Pancreas (tissue), 10 donors: ENCODE data around the gene NAA10. TPM values are rescaled to one million over a fixed set of nuclear protein-coding genes. Genes with fewer than 3 reads are reported as not detected.
A peak's percentile ranks its signal among the peaks of the same experiment; 100 is the strongest.

Source experiments
- ATAC-seq, 4 donors: fragments of 200-7000 bp; cut with Tn5 transposase; one replicate each; pipeline versions ENCODE4 v1.8.0 to v1.9.1; 2020; ENCODE audit warnings: mild to moderate bottlenecking in 4 of 4, moderate library complexity in 4 of 4
- DNase-seq, 6 donors: peaks; one replicate each; pipeline ENCODE4 v3.0.0-alpha.2; 2020
- FAIRE-seq: peaks from 2 replicates; lab custom pipeline; 2012; peaks lifted over from hg19 to GRCh38; lab: Jason Lieb, UNC
- H3K27ac ChIP-seq, 4 donors: fragments of 200-600 bp; sonication (generic); 1 replicate in 3 of 4; 2 replicates in 1 of 4; pipeline versions ENCODE4 v1.5.0 to v1.8.0; 2020
- H3K27me3 ChIP-seq, 4 donors: fragments of 200-600 bp; one replicate each; pipeline ENCODE4 v1.8.0; 2021
- H3K36me3 ChIP-seq, 3 donors: fragments of 200-600 bp; sonication (generic) in 1 of 3; one replicate each; pipeline versions ENCODE4 v1.5.0 to v1.8.0; 2020 to 2021
- H3K4me1 ChIP-seq, 3 donors: fragments of 200-600 bp; one replicate each; pipeline ENCODE4 v1.8.0; 2021
- H3K4me3 ChIP-seq, 4 donors: fragments of 200-600 bp; sonication (generic) in 2 of 4; one replicate each; pipeline versions ENCODE4 v1.5.0 to v1.8.0; 2020 to 2021
- H3K9me3 ChIP-seq, 4 donors: fragments of 200-600 bp; one replicate each; pipeline ENCODE4 v1.8.0; 2021
- WGBS, 2 donors: extraction: QIAGEN DNeasy Blood & Tissue Kit; methylation state at CpG; one replicate each; pipeline ENCODE4 v1.1.7; 2013; 5-methylcytosine and 5-hydroxymethylcytosine counted together
- intact Hi-C, 3 donors: fragments of 100-400 bp; cut with DNase I; formaldehyde crosslinking; loops; one replicate each; pipeline versions ENCODE4 v1.11.1 to v1.14.2; 2022
- microRNA-seq, 2 donors: library from miRNA; unstranded; fragments of <30 nt; microRNA quantifications; one replicate each; pipeline versions ENCODE4 to v1.1.0, GENCODE V29; 2019 to 2020
- polyA plus RNA-seq, 2 donors: library from polyadenylated mRNA; stranded (reverse); fragments of 200-250 nt; gene quantifications; one replicate each; pipeline ENCODE4 v1.2.3, GENCODE V29; 2013
- total RNA-seq, 6 donors: library from RNA; stranded (reverse); fragmentation: NEBNext Ultra II Directional in 4 of 6; extraction: Animal tissue kit (Norgen Biotek cat#: 25700) in 4 of 6; gene quantifications; one replicate each; pipeline versions ENCODE4 v1.2.1 to v1.2.4, GENCODE V29; 2021 to 2023
- TF ChIP-seq, protein P1 (sequence below), 4 donors: fragments of 200-600 bp; sonication (generic) in 3 of 4; IDR thresholded peaks; one replicate each; pipeline versions ENCODE4 v1.5.0 to v1.8.0; 2021; ENCODE audit warnings: antibody characterized with exemption in 4 of 4
- donor health status: healthy with polysubstance abuse.
- donor health status: DM: no; HTN: no; CAD: no; lungs with moderate emphysema.
- donor health status: DM: no; HTN: no; CAD: no.
- donor health status: control.
- donor health status: control.
- donor health status: Bipolar disorder and iron deficiency.
- donor health status: DM: yes; HTN: yes; CAD: no.
- donor health status: DM: no; HTN: no; CAD: no.
- donor health status: DM: no; HTN: no; CAD: no.
- donor health status: DM: yes; HTN: yes; CAD: no.

The NAA10 gene
- total and polyA plus RNA-seq, 8 donors = 24.5 to 115 (median 44.7) TPM

DNA sequence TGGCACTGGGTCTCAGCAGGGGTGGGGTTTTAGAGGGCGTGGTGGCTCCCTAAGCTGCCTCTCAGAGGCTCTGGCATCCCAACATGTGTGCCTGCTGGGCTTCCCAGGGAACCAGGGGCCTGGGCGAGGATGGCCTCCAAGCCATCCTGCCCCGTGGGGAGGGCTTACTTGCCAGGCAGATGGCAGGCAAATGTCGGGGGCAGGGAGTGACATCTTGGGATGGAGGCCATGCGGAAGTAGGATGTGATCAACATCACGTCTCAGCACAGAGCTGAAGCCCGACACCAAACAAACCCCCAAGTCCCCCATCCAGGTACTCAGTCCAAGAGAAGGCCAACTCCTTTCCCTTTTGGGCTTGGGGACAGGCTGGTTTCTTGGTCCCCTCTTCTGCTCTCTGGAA, 53.6 kb downstream of the NAA10 start:
- intact Hi-C loops = no loop called here
- no peak for FAIRE-seq
- TF ChIP-seq, protein P1, sequence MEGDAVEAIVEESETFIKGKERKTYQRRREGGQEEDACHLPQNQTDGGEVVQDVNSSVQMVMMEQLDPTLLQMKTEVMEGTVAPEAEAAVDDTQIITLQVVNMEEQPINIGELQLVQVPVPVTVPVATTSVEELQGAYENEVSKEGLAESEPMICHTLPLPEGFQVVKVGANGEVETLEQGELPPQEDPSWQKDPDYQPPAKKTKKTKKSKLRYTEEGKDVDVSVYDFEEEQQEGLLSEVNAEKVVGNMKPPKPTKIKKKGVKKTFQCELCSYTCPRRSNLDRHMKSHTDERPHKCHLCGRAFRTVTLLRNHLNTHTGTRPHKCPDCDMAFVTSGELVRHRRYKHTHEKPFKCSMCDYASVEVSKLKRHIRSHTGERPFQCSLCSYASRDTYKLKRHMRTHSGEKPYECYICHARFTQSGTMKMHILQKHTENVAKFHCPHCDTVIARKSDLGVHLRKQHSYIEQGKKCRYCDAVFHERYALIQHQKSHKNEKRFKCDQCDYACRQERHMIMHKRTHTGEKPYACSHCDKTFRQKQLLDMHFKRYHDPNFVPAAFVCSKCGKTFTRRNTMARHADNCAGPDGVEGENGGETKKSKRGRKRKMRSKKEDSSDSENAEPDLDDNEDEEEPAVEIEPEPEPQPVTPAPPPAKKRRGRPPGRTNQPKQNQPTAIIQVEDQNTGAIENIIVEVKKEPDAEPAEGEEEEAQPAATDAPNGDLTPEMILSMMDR (IDR thresholded peaks at IDR 0.05) = no peak
- Histone ChIP-seq H3K9me3 (no peaks in the 10 kb centered on the region), H3K36me3 (no peaks in the 10 kb centered on the region), H3K4me1 (no peaks in the 10 kb centered on the region), H3K27ac (no peak overlapping the region), H3K27me3 (peaks cover 0 to 34% (median 10%) of the 10 kb centered on the region in 4 donors), H3K4me3 (no peak overlapping the region)
- WGBS, 2 donors = 62 to 66% methylated on average over 7 of the region's 7 CpGs
- peak in 1 of 6 donors; percentile 33 for DNase-seq
- ATAC-seq = no peak

DNA sequence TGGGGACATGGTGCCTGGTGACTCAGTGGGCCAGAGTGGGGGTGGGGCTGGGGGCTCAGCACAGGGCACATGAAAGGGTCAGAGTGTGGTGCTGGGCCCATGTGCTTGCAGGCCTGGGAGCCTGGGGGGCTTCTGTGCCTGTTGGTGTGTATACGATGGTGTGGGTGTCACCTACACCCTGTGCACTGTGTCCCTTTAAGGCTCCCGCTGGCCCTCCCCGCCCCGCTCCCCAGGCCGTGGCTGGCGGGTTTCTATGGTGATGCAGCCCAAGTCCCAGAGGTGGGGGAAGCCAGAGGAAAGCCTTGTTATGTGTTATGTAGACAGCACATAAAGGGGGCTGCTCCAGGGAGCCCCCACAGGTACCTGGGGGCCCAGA, 54.4 kb downstream of the NAA10 start:
- TF ChIP-seq, protein P1 (IDR thresholded peaks at IDR 0.05) = no peak
- Histone ChIP-seq H3K27ac (no peak overlapping the region), H3K27me3 (peaks cover 0 to 33% (median 10%) of the 10 kb centered on the region in 4 donors), H3K36me3 (no peaks in the 10 kb centered on the region), H3K9me3 (no peaks in the 10 kb centered on the region), H3K4me1 (no peaks in the 10 kb centered on the region), H3K4me3 (no peak overlapping the region)
- DNase-seq (no peak), FAIRE-seq (no peak), ATAC-seq (no peak)
- intact Hi-C loops = no loop called here
- 14 to 19% methylated on average over 6 of the region's 6 CpGs for WGBS, 2 donors

DNA sequence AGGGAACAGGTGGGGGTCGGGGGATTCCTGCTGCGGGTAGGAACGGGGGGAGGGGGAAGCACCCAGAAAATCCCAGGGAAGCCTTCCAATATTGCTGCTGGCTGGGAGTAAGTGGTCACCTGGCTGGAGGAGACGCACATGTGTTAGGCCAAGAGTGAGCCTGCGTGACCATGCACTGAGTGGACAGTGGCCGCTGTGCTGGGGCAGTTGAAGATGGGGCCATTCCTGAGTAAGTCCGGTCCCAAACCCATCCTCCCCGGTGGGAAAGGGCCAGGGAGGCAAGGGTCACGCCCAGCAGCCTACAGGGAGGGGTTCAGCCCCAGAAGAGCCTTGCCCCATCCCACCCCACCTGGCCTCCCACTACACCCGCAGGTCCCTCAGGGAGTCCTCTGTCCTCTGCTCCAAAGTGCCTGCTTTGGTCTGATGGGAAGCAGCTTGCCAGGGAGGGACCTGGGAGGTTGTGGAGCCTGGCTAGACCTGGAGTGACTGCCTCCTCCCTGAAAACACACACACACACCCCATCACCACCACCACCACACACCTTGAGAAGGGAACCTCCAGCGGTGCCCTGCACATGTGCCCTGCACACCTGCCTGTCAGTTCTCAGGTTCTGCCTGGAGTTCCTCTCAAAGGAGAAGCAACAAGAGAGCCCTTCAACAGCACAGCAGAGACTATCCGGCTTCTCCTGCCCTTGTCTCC, 54.9 kb downstream of the NAA10 start:
- Histone ChIP-seq H3K4me1 (no peaks in the 10 kb centered on the region), H3K36me3 (no peaks in the 10 kb centered on the region), H3K4me3 (no peak overlapping the region), H3K27me3 (peaks cover 0 to 28% (median 7%) of the 10 kb centered on the region in 4 donors), H3K27ac (no peak overlapping the region), H3K9me3 (no peaks in the 10 kb centered on the region)
- TF ChIP-seq, protein P1 (IDR thresholded peaks at IDR 0.05) = no peak
- 45 to 53% methylated on average over 12 of the region's 12 CpGs for WGBS, 2 donors
- intact Hi-C loops = loop anchor here in 1 of 3 donors (10.0 kb wide), 2 partner anchors 55 to 65 kb away; partner anchors contain the start of gene NAA10
- no peak for FAIRE-seq
- ATAC-seq = no peak
- peak in 1 of 6 donors; percentile 48 for DNase-seq

Small RNA genes within 50 kb of the gene (microRNA-seq; reads per million reads assigned to microRNA genes)
- gene MIR3202-1 (0 reads per million in 2 donors), gene MIR3202-2 (0 reads per million in 2 donors)

Other genes with a start within 250 kb of the NAA10 start
- 10 to 100 TPM in 4 of 6 donors, 1 to 10 TPM in 2; 8.4 to 15.8 (median 11.1) TPM for gene SLC6A8, start 247.1 kb downstream of the NAA10 start, total RNA-seq
- 10 to 100 TPM; 12.3 to 14.4 TPM for gene SLC6A8, start 247.1 kb downstream of the NAA10 start, polyA plus RNA-seq
- 100 to 1,000 TPM in 2 of 6 donors, 10 to 100 TPM in 4; 72.2 to 118 (median 88.4) TPM for gene BCAP31, start 210.7 kb downstream of the NAA10 start, total RNA-seq
- 10 to 100 TPM; 66.3 to 90.1 TPM for gene BCAP31, start 210.7 kb downstream of the NAA10 start, polyA plus RNA-seq
- 10 to 100 TPM in 3 of 6 donors, 1 to 10 TPM in 3; 5.8 to 13.2 (median 9.8) TPM for gene ABCD1, start 210.2 kb downstream of the NAA10 start, total RNA-seq
- gene ABCD1, start 210.2 kb downstream of the NAA10 start, polyA plus RNA-seq = 10 to 100 TPM in 1 of 2 donors, 1 to 10 TPM in 1; 6.7 to 11.9 TPM
- 1 to 10 TPM; 4.0 to 9.0 (median 5.2) TPM for gene PLXNB3, start 170.8 kb downstream of the NAA10 start, total RNA-seq
- 10 to 100 TPM; 22.9 to 28.6 TPM for gene PLXNB3, start 170.8 kb downstream of the NAA10 start, polyA plus RNA-seq
- gene SRPK3, start 154.0 kb downstream of the NAA10 start, total RNA-seq = under 1 TPM in 5 of 6 donors, not detected in 1; 0.12 to 0.38 (median 0.20) TPM
- gene SRPK3, start 154.0 kb downstream of the NAA10 start, polyA plus RNA-seq = 1 to 10 TPM; 1.0 to 1.5 TPM
- gene IDH3G, start 140.7 kb downstream of the NAA10 start, total RNA-seq = 10 to 100 TPM; 15.8 to 29.9 (median 23.0) TPM
- gene IDH3G, start 140.7 kb downstream of the NAA10 start, polyA plus RNA-seq = 10 to 100 TPM; 47.2 to 48.4 TPM
- gene SSR4, start 140.4 kb downstream of the NAA10 start, total RNA-seq = 100 to 1,000 TPM; 368 to 471 (median 392) TPM
- gene SSR4, start 140.4 kb downstream of the NAA10 start, polyA plus RNA-seq = 100 to 1,000 TPM; 749 to 925 TPM
- 1 to 10 TPM in 2 of 6 donors, under 1 TPM in 4; 0.79 to 2.4 (median 0.92) TPM for gene PDZD4, start 104.5 kb downstream of the NAA10 start, total RNA-seq
- gene PDZD4, start 104.5 kb downstream of the NAA10 start, polyA plus RNA-seq = 10 to 100 TPM in 1 of 2 donors, 1 to 10 TPM in 1; 8.4 to 15.2 TPM
- gene L1CAM, start 48.9 kb downstream of the NAA10 start, total RNA-seq = 1 to 10 TPM in 4 of 6 donors, under 1 TPM in 2; 0.97 to 1.6 (median 1.2) TPM
- 1 to 10 TPM in 1 of 2 donors, under 1 TPM in 1; 0.84 to 3.9 TPM for gene L1CAM, start 48.9 kb downstream of the NAA10 start, polyA plus RNA-seq
- under 1 TPM; 0.12 to 0.58 (median 0.31) TPM for gene AVPR2, start 30.4 kb downstream of the NAA10 start, total RNA-seq
- 1 to 10 TPM; 1.3 TPM for gene AVPR2, start 30.4 kb downstream of the NAA10 start, polyA plus RNA-seq
- 10 to 100 TPM in 3 of 6 donors, 1 to 10 TPM in 3; 1.9 to 18.9 (median 8.9) TPM for gene ARHGAP4, start 8.8 kb downstream of the NAA10 start, total RNA-seq
- 10 to 100 TPM; 44.7 to 71.7 TPM for gene ARHGAP4, start 8.8 kb downstream of the NAA10 start, polyA plus RNA-seq
- gene RENBP, start 9.6 kb upstream of the NAA10 start, total RNA-seq = 1 to 10 TPM in 4 of 6 donors, under 1 TPM in 2; 0.43 to 7.5 (median 1.6) TPM
- 1 to 10 TPM; 2.8 to 5.1 TPM for gene RENBP, start 9.6 kb upstream of the NAA10 start, polyA plus RNA-seq
- gene HCFC1, start 36.8 kb upstream of the NAA10 start, total RNA-seq = 10 to 100 TPM; 10.4 to 28.4 (median 17.0) TPM
- gene HCFC1, start 36.8 kb upstream of the NAA10 start, polyA plus RNA-seq = 10 to 100 TPM; 15.7 to 17.1 TPM
- gene TMEM187, start 37.7 kb upstream of the NAA10 start, total RNA-seq = 10 to 100 TPM in 2 of 6 donors, 1 to 10 TPM in 4; 5.7 to 12.4 (median 9.1) TPM
- 1 to 10 TPM; 5.2 to 7.8 TPM for gene TMEM187, start 37.7 kb upstream of the NAA10 start, polyA plus RNA-seq
- gene IRAK1, start 84.9 kb upstream of the NAA10 start, total RNA-seq = 100 to 1,000 TPM in 1 of 6 donors, 10 to 100 TPM in 5; 44.5 to 103 (median 64.6) TPM
- 10 to 100 TPM; 35.8 to 48.9 TPM for gene IRAK1, start 84.9 kb upstream of the NAA10 start, polyA plus RNA-seq
- gene MECP2, start 162.7 kb upstream of the NAA10 start, total RNA-seq = 10 to 100 TPM; 21.3 to 30.8 (median 23.6) TPM
- 10 to 100 TPM; 17.7 to 19.5 TPM for gene MECP2, start 162.7 kb upstream of the NAA10 start, polyA plus RNA-seq
- gene OPN1LW, start 209.2 kb upstream of the NAA10 start, total RNA-seq = not detected
- gene OPN1LW, start 209.2 kb upstream of the NAA10 start, polyA plus RNA-seq = not detected
- gene OPN1MW, start 247.6 kb upstream of the NAA10 start, total RNA-seq = not detected
- not detected for gene OPN1MW, start 247.6 kb upstream of the NAA10 start, polyA plus RNA-seq